Karpas-422 (cell line): ENCODE results near the gene RAC2. TPM values are rescaled to one million over a fixed set of nuclear protein-coding genes. Genes with fewer than 3 reads are reported as not detected.

Source experiments
- DNase-seq: peaks from one replicate; pipeline ENCODE4 v3.0.0-alpha.2; 2015
- H2AFZ ChIP-seq: fragments of 200-600 bp; sonication (generic); 2 replicates; pipeline ENCODE4 v1.6.1; 2014; ENCODE audit warnings: antibody characterized with exemption, low read length, mixed read lengths
- H3K27ac ChIP-seq: fragments of 200-600 bp; sonication (generic); 2 replicates; pipeline ENCODE4 v1.5.1; 2014; ENCODE audit warnings: mild to moderate bottlenecking, low read length, moderate library complexity
- H3K27me3 ChIP-seq: fragments of 200-600 bp; sonication (generic); 2 replicates; pipeline ENCODE4 v1.6.1; 2014; ENCODE audit warnings: low read length, mixed read lengths
- H3K36me3 ChIP-seq: fragments of 200-600 bp; sonication (generic); 2 replicates; pipeline ENCODE4 v1.6.1; 2014; ENCODE audit warnings: low read length, mixed read lengths; ENCODE audit not compliant: insufficient read depth
- H3K4me1 ChIP-seq: fragments of 200-600 bp; sonication (generic); 2 replicates; pipeline ENCODE4 v1.6.1; 2014; ENCODE audit warnings: mild to moderate bottlenecking, low read length, mixed read lengths
- H3K4me2 ChIP-seq: fragments of 200-600 bp; sonication (generic); 2 replicates; pipeline ENCODE4 v1.6.1; 2014; ENCODE audit warnings: low read length, low read depth, mild to moderate bottlenecking; ENCODE audit not compliant: poor library complexity, severe bottlenecking
- H3K4me3 ChIP-seq: fragments of 200-600 bp; sonication (generic); 2 replicates; pipeline ENCODE4 v1.5.1; 2014; ENCODE audit warnings: mild to moderate bottlenecking, antibody characterized with exemption, low read length, mixed read lengths
- H3K79me2 ChIP-seq: fragments of 200-600 bp; sonication (generic); 2 replicates; pipeline ENCODE4 v1.6.1; 2014; ENCODE audit warnings: mild to moderate bottlenecking, low read length, mixed read lengths
- H3K9ac ChIP-seq: fragments of 200-600 bp; sonication (generic); 2 replicates; pipeline ENCODE4 v1.6.0; 2014; ENCODE audit warnings: low read length
- H3K9me2 ChIP-seq: fragments of 200-600 bp; sonication (generic), shearing (Covaris generic); replicated peaks from 2 replicates; pipeline ENCODE4 v1.6.0; 2014; ENCODE audit warnings: mild to moderate bottlenecking, low read length, moderate library complexity; ENCODE audit not compliant: insufficient read depth
- H3K9me3 ChIP-seq: fragments of 300-700, 200-600 bp; sonication (generic); 2 replicates; pipeline ENCODE4 v1.6.1; 2014; ENCODE audit warnings: low read length, mixed read lengths
- H4K20me1 ChIP-seq: fragments of 200-600 bp; sonication (generic); 2 replicates; pipeline ENCODE4 v1.6.1; 2014; ENCODE audit warnings: mild to moderate bottlenecking, antibody characterized with exemption, low read length, low read depth; ENCODE audit not compliant: insufficient read depth
- small RNA-seq: library from RNA; depleted of rRNA; stranded (forward); fragments of <200 nt; gene quantifications from one replicate; pipeline ENCODE3, GENCODE V24; 2014
- total RNA-seq: library from RNA; depleted of rRNA; stranded (reverse); fragments of >200 nt; shearing (Covaris generic); gene quantifications from 2 replicates; pipeline ENCODE4 v1.2.3, GENCODE V29; 2014; ENCODE audit warnings: low replicate concordance; rRNA removed

RAC2 gene
- total RNA-seq, 1 experiment from 2014 or later = 294 TPM

DNA sequence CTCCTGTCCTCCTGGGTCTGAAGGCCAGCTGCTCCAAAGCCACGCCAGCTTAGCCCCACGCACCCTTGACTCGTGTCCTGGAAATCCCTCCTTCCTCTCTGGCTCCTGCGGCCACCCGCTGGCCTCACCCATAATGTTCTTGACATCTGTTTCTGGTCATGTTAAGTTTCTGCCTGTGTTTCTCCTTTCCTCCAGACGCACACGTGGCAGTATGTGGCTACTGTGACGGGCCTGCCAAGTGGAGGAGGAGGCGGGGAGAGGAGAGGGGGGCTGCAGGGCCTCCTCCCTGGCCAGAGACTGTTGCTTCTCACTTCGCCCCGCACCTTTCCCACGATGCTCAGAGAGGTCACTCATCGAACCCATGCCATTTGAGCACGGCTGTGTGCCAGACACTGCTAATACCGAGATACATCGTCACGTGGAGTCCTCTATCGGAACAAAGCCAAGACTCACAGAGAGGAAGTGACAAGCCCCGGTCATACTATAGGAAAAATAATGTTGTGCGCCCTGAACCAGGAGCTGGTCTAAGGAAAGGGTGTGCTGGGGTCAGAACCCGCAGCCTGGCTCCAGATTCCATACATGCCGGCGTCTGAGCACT, 67.5 kb downstream of the RAC2 start:
- H3K9ac ChIP-seq = no peak overlapping the region
- no peaks in the 10 kb centered on the region for H4K20me1 ChIP-seq
- peaks cover 11% of the 10 kb centered on the region for H3K4me1 ChIP-seq
- H3K9me3 ChIP-seq = no peaks in the 10 kb centered on the region
- no peaks in the 10 kb centered on the region for H3K36me3 ChIP-seq
- DNase-seq = no peak
- H3K4me3 ChIP-seq = no peak overlapping the region
- H3K4me2 ChIP-seq = no peak overlapping the region
- H3K79me2 ChIP-seq = no peaks in the 10 kb centered on the region
- H3K9me2 ChIP-seq = no peaks in the 10 kb centered on the region
- H2AFZ ChIP-seq = no peak overlapping the region
- no peaks in the 10 kb centered on the region for H3K27me3 ChIP-seq
- H3K27ac ChIP-seq = no peak overlapping the region

- Histone ChIP-seq H4K20me1 (no peaks in the 10 kb centered on the region), H3K27ac (no peak overlapping the region), H3K9ac (no peak overlapping the region), H3K4me2 (no peak overlapping the region), H3K9me2 (no peaks in the 10 kb centered on the region), H2AFZ (no peak overlapping the region), H3K4me1 (peaks cover 11% of the 10 kb centered on the region), H3K79me2 (no peaks in the 10 kb centered on the region), H3K27me3 (no peaks in the 10 kb centered on the region), H3K36me3 (no peaks in the 10 kb centered on the region), H3K4me3 (no peak overlapping the region), H3K9me3 (no peaks in the 10 kb centered on the region)
- no peak for DNase-seq
Observed at GRCh38 chr22:37175414-37176281, 68.4 kb downstream of the RAC2 start.

Small RNA genes within 50 kb of the gene (small RNA-seq; reads per million reads assigned to genes)
- gene Z82188.1 = not detected

Other genes with a start within 250 kb of the RAC2 start
- gene TST, start 224.8 kb downstream of the RAC2 start, total RNA-seq = 6.0 and 8.3 TPM in 2 replicates
- 26.1 and 53.7 TPM in 2 replicates for gene MPST, start 224.5 kb downstream of the RAC2 start, total RNA-seq
- gene KCTD17, start 192.5 kb downstream of the RAC2 start, total RNA-seq = 17.5 and 24.9 TPM in 2 replicates
- not detected in 2 replicates for gene TMPRSS6, start 134.6 kb downstream of the RAC2 start, total RNA-seq
- 0.25 TPM in 1 of 2 replicates, not detected in the other for gene IL2RB, start 94.4 kb downstream of the RAC2 start, total RNA-seq
- 1.7 and 2.7 TPM in 2 replicates for gene C1QTNF6, start 56.0 kb downstream of the RAC2 start, total RNA-seq
- not detected in 2 replicates for gene SSTR3, start 31.8 kb downstream of the RAC2 start, total RNA-seq
- gene CYTH4, start 38.2 kb upstream of the RAC2 start, total RNA-seq = 11.1 and 12.6 TPM in 2 replicates
- gene ELFN2, start 183.2 kb upstream of the RAC2 start, total RNA-seq = not detected in 2 replicates
- 91.1 and 105 TPM in 2 replicates for gene MFNG, start 242.1 kb upstream of the RAC2 start, total RNA-seq